ENCODE data around the gene CDC45. TPM values are rescaled to one million over a fixed set of nuclear protein-coding genes. Genes with fewer than 3 reads are reported as not detected.

CDC45 gene
- total and polyA plus RNA-seq, 2 of the 13 experiments (the other 11 are each of a cell fraction or from before 2014, with no cell fraction given) = 14.4 to 36.3 TPM

GRCh38 chr22:19479355-19480172 is at the start of gene CDC45 (continued):
- peak; percentile 36 for TF ChIP-seq RBM39 (IDR thresholded peaks at IDR 0.05; ENCODE audit: low read depth, low read length, poor library complexity, severe bottlenecking)
- TF ChIP-seq KLF13 (CRISPR knock-in tag; IDR thresholded peaks at IDR 0.05) = 0 out of 2 replicates have a peak, but pooled peaks have one; percentile 48
- TF ChIP-seq CBFB (CRISPR knock-in tag; IDR thresholded peaks at IDR 0.05) = 0 out of 2 replicates have a peak, but pooled peaks have one; percentile 16
- no peak for TF ChIP-seq SRSF1 (optimal IDR thresholded peaks at IDR 0.05; ENCODE audit: low read depth, low read length)
- no peak for TF ChIP-seq ZNF281 (CRISPR knock-in tag; IDR thresholded peaks at IDR 0.05; ENCODE audit: borderline replicate concordance)
- TF ChIP-seq MAZ (IDR thresholded peaks at IDR 0.05; ENCODE audit: borderline replicate concordance, low read depth, low read length) = peak; percentile 71; the same call in 1 of the 2 replicates
- peak; percentile 31; the same call in 1 of the 2 replicates for TF ChIP-seq MAZ (CRISPR knock-in tag; IDR thresholded peaks at IDR 0.05; ENCODE audit: low read depth)
- TF ChIP-seq TFDP2 (CRISPR knock-in tag; IDR thresholded peaks at IDR 0.05) = peak; percentile 94
- TF ChIP-seq ZNF574 (CRISPR knock-in tag; IDR thresholded peaks at IDR 0.05) = peak; percentile 61
- TF ChIP-seq ATAD3A (CRISPR knock-in tag; IDR thresholded peaks at IDR 0.05) = no peak
- TF ChIP-seq PRDM10 (CRISPR knock-in tag; IDR thresholded peaks at IDR 0.05; ENCODE audit: low read depth) = peak; percentile 97
- TF ChIP-seq ZNF33B (CRISPR knock-in tag; IDR thresholded peaks at IDR 0.05) = no peak
- TF ChIP-seq ZGPAT (CRISPR knock-in tag; IDR thresholded peaks at IDR 0.05) = peak; percentile 53; the same call in 1 of the 2 replicates
- TF ChIP-seq GABPA (IDR thresholded peaks at IDR 0.05; ENCODE audit: low read depth, low read length) = no peak
- peak; percentile 82 for TF ChIP-seq GABPA (CRISPR knock-in tag; IDR thresholded peaks at IDR 0.05; ENCODE audit: low read depth)
- no peak for TF ChIP-seq ZNF790 (CRISPR knock-in tag; IDR thresholded peaks at IDR 0.05; ENCODE audit: borderline replicate concordance)

Measured in HepG2 (cell line).